ENCODE measurements around the gene AMY1C. TPM values are rescaled to one million over a fixed set of nuclear protein-coding genes. Genes with fewer than 3 reads are reported as not detected.

The AMY1C gene
- total and polyA plus RNA-seq, 2 donors from 2014 or later = not detected

Other genes with a start within 250 kb of the AMY1C start
- 40.5 TPM for gene RNPC3, start 224.2 kb upstream of the AMY1C start, total RNA-seq
- gene RNPC3, start 224.2 kb upstream of the AMY1C start, polyA plus RNA-seq (ENCODE audit: insufficient read depth, low read depth, low replicate concordance) = 19.8 TPM
- gene AMY2B, start 178.3 kb upstream of the AMY1C start, total RNA-seq = 31.1 TPM
- 26.5 TPM for gene AMY2B, start 178.3 kb upstream of the AMY1C start, polyA plus RNA-seq (ENCODE audit: insufficient read depth, low read depth, low replicate concordance)
- gene AMY2A, start 132.5 kb upstream of the AMY1C start, total RNA-seq = not detected
- 0.26 TPM for gene AMY2A, start 132.5 kb upstream of the AMY1C start, polyA plus RNA-seq (ENCODE audit: insufficient read depth, low read depth, low replicate concordance)
- not detected for gene AMY1A, start 94.1 kb upstream of the AMY1C start, total RNA-seq
- not detected for gene AMY1A, start 94.1 kb upstream of the AMY1C start, polyA plus RNA-seq (ENCODE audit: insufficient read depth, low read depth, low replicate concordance)
- not detected for gene AMY1B, start 53.7 kb upstream of the AMY1C start, total RNA-seq
- not detected for gene AMY1B, start 53.7 kb upstream of the AMY1C start, polyA plus RNA-seq (ENCODE audit: insufficient read depth, low read depth, low replicate concordance)

Measured in kidney (tissue), 2 donors.